Measurements from ENCODE around the gene SCD5.

- TF ChIP-seq CTCF (IDR thresholded peaks at IDR 0.05), result no peak
- TF ChIP-seq POLR2A (IDR thresholded peaks at IDR 0.05), result no peak
Observed at GRCh38 chr4:82810176-82810575, 11.6 kb upstream of the SCD5 start.
